T-helper 1 cell (primary cell): ENCODE results near the gene KAT6B.

ENCODE experiments used
- DNase-seq, 5 donors: peaks; one replicate each; pipeline ENCODE4 v3.0.0-alpha.2; 2012 to 2020

KAT6B gene

GRCh38 chr10:75079436-75080083 lies 253.2 kb downstream of the KAT6B start:
- no peak for DNase-seq

GRCh38 chr10:75080554-75080953 lies 254.2 kb downstream of the KAT6B start:
- DNase-seq: no peak

GRCh38 chr10:75081379-75081778 lies 255.0 kb downstream of the KAT6B start:
- DNase-seq: no peak
